CD14-positive monocyte (primary cell): Measurements from ENCODE around the gene ARMC7. TPM values are rescaled to one million over a fixed set of nuclear protein-coding genes. Genes with fewer than 3 reads are reported as not detected.

Source experiments
- DNase-seq, 3 donors: peaks; one replicate each; pipeline ENCODE4 v3.0.0-alpha.2; 2011 to 2022
- H2AFZ ChIP-seq: 2 replicates; pipeline ENCODE4 v1.6.0; 2012; ENCODE audit warnings: mild to moderate bottlenecking, low read depth, low read length, inconsistent platforms; ENCODE audit not compliant: insufficient read depth, poor library complexity, severe bottlenecking
- H3K27ac ChIP-seq, 2 donors: 1 replicate in 1 of 2; 2 replicates in 1 of 2; pipeline ENCODE4 v1.5.1; 2012 to 2013; ENCODE audit warnings: low read length in 2 of 2, control low read depth in 1 of 2, inconsistent platforms in 1 of 2, low read depth in 1 of 2, mild to moderate bottlenecking in 1 of 2
- H3K27me3 ChIP-seq, 2 donors: one replicate each; pipeline versions ENCODE4 v1.6.0 to v1.6.1; 2011 to 2013; ENCODE audit warnings: low read length in 2 of 2; ENCODE audit not compliant: control insufficient read depth in 2 of 2, insufficient read depth in 2 of 2
- H3K36me3 ChIP-seq, 2 donors: replicated peaks in 1 of 2; 1 replicate in 1 of 2; 2 replicates in 1 of 2; pipeline versions ENCODE4 v1.5.1 to v1.6.1; 2012 to 2013; ENCODE audit warnings: low read length in 2 of 2, control low read depth in 1 of 2, inconsistent platforms in 1 of 2, mild to moderate bottlenecking in 1 of 2; ENCODE audit not compliant: insufficient read depth in 2 of 2, control insufficient read depth in 1 of 2
- H3K4me1 ChIP-seq, 2 donors: 1 replicate in 1 of 2; 2 replicates in 1 of 2; pipeline versions ENCODE4 v1.5.1 to v1.6.1; 2012 to 2013; ENCODE audit warnings: low read length in 2 of 2, control low read depth in 1 of 2, inconsistent platforms in 1 of 2, mild to moderate bottlenecking in 1 of 2, moderate library complexity in 1 of 2; ENCODE audit not compliant: insufficient read depth in 2 of 2, control insufficient read depth in 1 of 2
- H3K4me2 ChIP-seq: replicated peaks from 2 replicates; pipeline ENCODE3; 2012; ENCODE audit warnings: low read length, moderate library complexity, mild to moderate bottlenecking; ENCODE audit not compliant: poor library complexity, severe bottlenecking; ENCODE audit errors: extremely low read depth
- H3K4me3 ChIP-seq, 3 experiments: fragments of 200-600 bp in 1 of 3; sonication (generic) in 1 of 3; replicated peaks in 1 of 3; 1 replicate in 2 of 3; 2 replicates in 1 of 3; pipeline ENCODE4 v1.5.1; 2011 to 2013; ENCODE audit warnings: low read length in 3 of 3, mild to moderate bottlenecking in 3 of 3, control low read depth in 2 of 3, low read depth in 2 of 3, inconsistent platforms in 1 of 3, moderate library complexity in 1 of 3
- H3K79me2 ChIP-seq: 2 replicates; pipeline ENCODE4 v1.6.0; 2012; ENCODE audit warnings: mild to moderate bottlenecking, control low read depth, inconsistent platforms, low read length, moderate library complexity; ENCODE audit not compliant: insufficient read depth
- H3K9ac ChIP-seq: 2 replicates; pipeline ENCODE4 v1.6.0; 2017; ENCODE audit warnings: low read length, mild to moderate bottlenecking; ENCODE audit not compliant: insufficient read depth, poor library complexity, severe bottlenecking
- H3K9me3 ChIP-seq, 2 donors: replicated peaks in 1 of 2; 1 replicate in 1 of 2; 2 replicates in 1 of 2; pipeline versions ENCODE4 v1.5.1 to v1.6.1; 2012 to 2013; ENCODE audit warnings: low read length in 2 of 2, control low read depth in 1 of 2; ENCODE audit not compliant: control insufficient read depth in 1 of 2, insufficient read depth in 1 of 2
- H4K20me1 ChIP-seq: 2 replicates; pipeline ENCODE4 v1.6.0; 2012; ENCODE audit warnings: mild to moderate bottlenecking, low read length, control low read depth, moderate library complexity; ENCODE audit not compliant: insufficient read depth
- H3K27ac Mint-ChIP-seq, 7 donors: one replicate each; pipeline ENCODE4 v1.8.0; 2020; ENCODE audit warnings: mild to moderate bottlenecking in 7 of 7, mixed read lengths in 7 of 7, moderate library complexity in 6 of 7, inconsistent platforms in 2 of 7
- H3K27me3 Mint-ChIP-seq, 3 donors: one replicate each; pipeline ENCODE4 v1.8.0; 2021 to 2022; ENCODE audit warnings: low read depth in 3 of 3, mild to moderate bottlenecking in 3 of 3, mixed read lengths in 3 of 3, moderate library complexity in 3 of 3, inconsistent platforms in 1 of 3
- H3K36me3 Mint-ChIP-seq, 2 donors: one replicate each; pipeline ENCODE4 v1.8.0; 2020; ENCODE audit warnings: mixed read lengths in 2 of 2, inconsistent platforms in 1 of 2, mild to moderate bottlenecking in 1 of 2
- H3K4me1 Mint-ChIP-seq: one replicate; pipeline ENCODE4 v1.8.0; 2020; ENCODE audit warnings: mild to moderate bottlenecking, mixed read lengths
- H3K4me3 Mint-ChIP-seq, 2 donors: one replicate each; pipeline ENCODE4 v1.8.0; 2020; ENCODE audit warnings: mild to moderate bottlenecking in 2 of 2, mixed read lengths in 2 of 2, moderate library complexity in 1 of 2
- H3K9me3 Mint-ChIP-seq, 7 donors: one replicate each; pipeline ENCODE4 v1.8.0; 2020 to 2022; ENCODE audit warnings: mixed read lengths in 7 of 7, mild to moderate bottlenecking in 6 of 7, moderate library complexity in 6 of 7, inconsistent platforms in 2 of 7
- CTCF ChIP-seq: fragments of 200-600 bp; IDR thresholded peaks from one replicate; pipeline ENCODE4 v1.8.0; 2022; ENCODE audit warnings: antibody characterized with exemption, mild to moderate bottlenecking
- WGBS: methylation state at CpG from one replicate; pipeline ENCODE4 v1.1.5; 2013; ENCODE audit warnings: missing lambda C conversion rate; ENCODE audit not compliant: insufficient coverage; 5-methylcytosine and 5-hydroxymethylcytosine counted together
- intact Hi-C, 2 donors: fragments of 100-400 bp; cut with micrococcal nuclease; formaldehyde crosslinking; loops; one replicate each; pipeline versions ENCODE4 v1.15.0 to v1.15.1; 2023
- polyA plus RNA-seq, 3 donors: library from polyadenylated mRNA; depleted of rRNA in 1 of 3; unstranded in 2 of 3; stranded (reverse) in 1 of 3; fragments of 300-500 nt in 2 of 3; fragments of >200 nt in 1 of 3; fragmentation: Illumina TruSeq in 2 of 3; gene quantifications; 1 replicate in 2 of 3; 2 replicates in 1 of 3; pipeline ENCODE4 v1.2.3, GENCODE V29; 2012 to 2021

Gene ARMC7
- polyA plus RNA-seq, 3 donors, result 1.3 to 11.8 (median 2.1) TPM

GRCh38 chr17:75086496-75087181 lies 23.1 kb upstream of the ARMC7 start:
- Histone ChIP-seq H3K36me3 (no peaks in the 10 kb centered on the region), H3K79me2 (peaks cover 38% of the 10 kb centered on the region), H3K27me3 (no peaks in the 10 kb centered on the region), H3K4me3 (no peak overlapping the region), H4K20me1 (peaks cover 9% of the 10 kb centered on the region), H3K27ac (peak overlapping the region; percentile 88 to 91), H3K4me2 (peak overlapping the region; percentile 93), H2AFZ (no peak overlapping the region), H3K4me1 (peaks cover 54 to 60% of the 10 kb centered on the region in 2 donors), H3K9ac (no peak overlapping the region), H3K9me3 (no peaks in the 10 kb centered on the region)
- peaks cover 0 to 7% (median 4%) of the 10 kb centered on the region in 3 donors for H3K27me3 Mint-ChIP-seq
- TF ChIP-seq CTCF, result no peak
- H3K27ac Mint-ChIP-seq, result peak overlapping the region; percentile 89 to 96 (median 92)
- no peaks in the 10 kb centered on the region for H3K9me3 Mint-ChIP-seq
- peaks cover 8 to 12% of the 10 kb centered on the region in 2 donors for H3K36me3 Mint-ChIP-seq
- peak overlapping the region in 1 of 2 donors; percentile 79 for H3K4me3 Mint-ChIP-seq
- intact Hi-C loops, result no loop called here
- WGBS, result 85% methylated on average over 11 of the region's 15 CpGs
- no peak for DNase-seq
- peaks cover 55% of the 10 kb centered on the region for H3K4me1 Mint-ChIP-seq

GRCh38 chr17:75087182-75087557 lies 22.6 kb upstream of the ARMC7 start:
- TF ChIP-seq CTCF, result no peak
- Histone ChIP-seq H2AFZ (peak overlapping the region; percentile 73), H3K9ac (peak overlapping the region; percentile 88), H3K9me3 (no peaks in the 10 kb centered on the region), H3K36me3 (no peaks in the 10 kb centered on the region), H3K27me3 (no peaks in the 10 kb centered on the region), H4K20me1 (peaks cover 13% of the 10 kb centered on the region), H3K4me3 (peak overlapping the region; percentile 26 to 89 (median 63)), H3K79me2 (peaks cover 43% of the 10 kb centered on the region), H3K4me2 (peak overlapping the region; percentile 93), H3K4me1 (peaks cover 59 to 64% of the 10 kb centered on the region in 2 donors), H3K27ac (peak overlapping the region; percentile 88 to 91)
- H3K4me3 Mint-ChIP-seq, result peak overlapping the region; percentile 79 to 81
- H3K27me3 Mint-ChIP-seq, result peaks cover 0 to 5% (median 3%) of the 10 kb centered on the region in 3 donors
- H3K27ac Mint-ChIP-seq, result peak overlapping the region; percentile 89 to 96 (median 92)
- intact Hi-C loops, result no loop called here
- no CpG with 5 or more reads among the region's 12 CpGs for WGBS
- no peak for DNase-seq
- peaks cover 60% of the 10 kb centered on the region for H3K4me1 Mint-ChIP-seq
- no peaks in the 10 kb centered on the region for H3K9me3 Mint-ChIP-seq
- peaks cover 8 to 12% of the 10 kb centered on the region in 2 donors for H3K36me3 Mint-ChIP-seq
